Measurements from ENCODE around the gene MRPL42. TPM values are rescaled to one million over a fixed set of nuclear protein-coding genes. Genes with fewer than 3 reads are reported as not detected.

MRPL42 gene
- polyA plus RNA-seq, 4 donors: 41.3 to 64.7 (median 47.9) TPM

DNA sequence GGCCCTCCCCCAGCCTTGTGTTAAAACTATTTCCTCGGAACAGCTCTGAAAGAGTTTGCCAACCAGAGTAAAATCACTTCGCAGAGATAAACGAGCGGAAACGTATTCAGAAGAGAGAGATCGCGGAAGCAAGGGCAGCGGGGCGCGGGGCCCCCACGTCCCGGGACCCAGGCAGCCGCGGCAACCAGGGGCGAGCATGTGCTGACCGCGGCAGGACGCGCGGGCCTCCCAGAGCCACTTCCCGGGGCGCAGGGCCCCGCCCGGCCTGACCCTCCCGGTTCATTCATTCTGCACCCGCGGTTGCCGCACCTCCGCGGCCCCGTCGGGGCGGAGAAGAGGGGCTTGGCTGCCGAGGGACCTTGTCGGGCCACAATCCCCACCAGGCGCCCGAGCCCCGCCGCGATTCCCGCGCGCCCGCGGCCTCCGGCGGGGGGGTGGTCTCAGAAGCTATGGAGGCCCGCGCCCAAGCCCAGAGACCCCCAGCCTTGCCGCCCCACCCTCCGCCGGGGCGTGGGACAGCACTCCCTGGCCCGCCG lies 26.2 kb upstream of the MRPL42 start:
- Histone ChIP-seq H3K36me3 (ENCODE audit: control insufficient read depth in 3 of 3, insufficient read depth in 2 of 3, low read depth in 1 of 3, low read length in 3 of 3) (no peaks in the 10 kb centered on the region), H3K9me3 (ENCODE audit: control insufficient read depth in 2 of 2, insufficient read depth in 1 of 2, low read depth in 1 of 2, low read length in 1 of 2) (no peaks in the 10 kb centered on the region), H3K4me3 (ENCODE audit: low read depth in 1 of 3, low read length in 3 of 3) (peak overlapping the region; percentile 92 to 100 (median 94)), H3K27ac (ENCODE audit: low read depth in 1 of 3, low read length in 2 of 3) (peak overlapping the region; percentile 84 to 98 (median 91)), H3K27me3 (ENCODE audit: control insufficient read depth in 3 of 3, insufficient read depth in 3 of 3, low read length in 3 of 3) (no peaks in the 10 kb centered on the region), H3K4me1 (ENCODE audit: control insufficient read depth in 3 of 3, insufficient read depth in 2 of 3, low read depth in 1 of 3, low read length in 2 of 3) (peaks cover 0 to 12% (median 8%) of the 10 kb centered on the region in 3 donors)
- WGBS, 3 donors: 0% methylated on average over 26 to 55 of the region's 55 CpGs
- DNase-seq (peak; percentile 51 to 73), FAIRE-seq (no peak)

DNA sequence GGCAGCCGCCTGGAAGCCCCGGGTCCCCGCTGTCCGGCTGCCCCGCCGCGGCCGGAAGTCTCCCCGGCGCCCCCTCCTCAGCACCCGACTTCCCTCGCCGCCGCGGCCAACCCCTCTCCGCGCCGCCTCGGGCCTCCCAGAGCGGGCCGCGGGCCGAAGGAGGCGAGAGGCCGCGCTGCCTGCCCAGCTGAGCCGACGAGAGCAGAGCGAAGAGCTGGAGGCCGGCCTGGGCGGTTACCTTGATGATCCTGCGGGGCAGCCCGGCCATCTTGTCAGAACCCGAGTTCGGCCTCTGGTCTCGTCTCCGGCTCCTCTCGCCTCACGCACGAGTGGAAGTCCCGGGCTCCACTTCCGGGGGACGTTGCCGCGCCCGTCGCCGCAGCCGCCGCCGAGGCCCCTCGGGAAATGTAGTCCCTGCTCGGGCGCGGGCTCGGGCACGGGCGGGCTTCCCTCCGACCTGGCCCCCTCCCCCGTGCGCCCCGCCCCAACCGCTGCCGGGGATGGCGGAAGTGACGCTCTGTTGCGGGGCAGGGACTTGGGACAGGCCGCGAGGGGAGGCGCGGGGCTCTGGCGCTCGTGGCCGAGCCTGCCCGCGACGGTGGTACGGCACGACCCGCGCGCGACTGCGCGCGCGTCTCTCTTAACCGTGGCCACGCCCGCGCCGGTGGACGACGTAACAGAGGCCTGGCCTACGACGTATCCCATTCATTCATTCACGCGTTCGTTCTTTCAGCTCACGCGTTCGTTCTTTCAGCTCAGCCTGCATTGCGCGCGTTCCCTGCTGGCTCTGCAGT lies 25.5 kb upstream of the MRPL42 start, which contains the start of gene UBE2N:
UBE2N (minus strand) TSS at position 331 of the 794 bp plus-strand sequence; CDS start at position 268, 63 bp downstream.
- DNase-seq (peak; percentile 96 to 98), FAIRE-seq (no peak)
- no peaks in the 10 kb centered on the region for H3K9me3 ChIP-seq (ENCODE audit: control insufficient read depth in 2 of 2, insufficient read depth in 1 of 2, low read depth in 1 of 2, low read length in 1 of 2)
- H3K4me1 ChIP-seq (ENCODE audit: control insufficient read depth in 3 of 3, insufficient read depth in 2 of 3, low read depth in 1 of 3, low read length in 2 of 3): peaks cover 0 to 12% (median 8%) of the 10 kb centered on the region in 3 donors
- peak within 1 kb of the TSS; percentile 92 to 100 (median 94) for H3K4me3 ChIP-seq (ENCODE audit: low read depth in 1 of 3, low read length in 3 of 3)
- H3K27me3 ChIP-seq (ENCODE audit: control insufficient read depth in 3 of 3, insufficient read depth in 3 of 3, low read length in 3 of 3): no peaks in the 10 kb centered on the region
- WGBS, 3 donors: 0 to 1% (median 0%) methylated on average over 65 to 105 of the region's 105 CpGs
- H3K27ac ChIP-seq (ENCODE audit: low read depth in 1 of 3, low read length in 2 of 3): peak within 1 kb of the TSS; percentile 84 to 98 (median 91)
- no peaks in the 10 kb centered on the region for H3K36me3 ChIP-seq (ENCODE audit: control insufficient read depth in 3 of 3, insufficient read depth in 2 of 3, low read depth in 1 of 3, low read length in 3 of 3)

DNA sequence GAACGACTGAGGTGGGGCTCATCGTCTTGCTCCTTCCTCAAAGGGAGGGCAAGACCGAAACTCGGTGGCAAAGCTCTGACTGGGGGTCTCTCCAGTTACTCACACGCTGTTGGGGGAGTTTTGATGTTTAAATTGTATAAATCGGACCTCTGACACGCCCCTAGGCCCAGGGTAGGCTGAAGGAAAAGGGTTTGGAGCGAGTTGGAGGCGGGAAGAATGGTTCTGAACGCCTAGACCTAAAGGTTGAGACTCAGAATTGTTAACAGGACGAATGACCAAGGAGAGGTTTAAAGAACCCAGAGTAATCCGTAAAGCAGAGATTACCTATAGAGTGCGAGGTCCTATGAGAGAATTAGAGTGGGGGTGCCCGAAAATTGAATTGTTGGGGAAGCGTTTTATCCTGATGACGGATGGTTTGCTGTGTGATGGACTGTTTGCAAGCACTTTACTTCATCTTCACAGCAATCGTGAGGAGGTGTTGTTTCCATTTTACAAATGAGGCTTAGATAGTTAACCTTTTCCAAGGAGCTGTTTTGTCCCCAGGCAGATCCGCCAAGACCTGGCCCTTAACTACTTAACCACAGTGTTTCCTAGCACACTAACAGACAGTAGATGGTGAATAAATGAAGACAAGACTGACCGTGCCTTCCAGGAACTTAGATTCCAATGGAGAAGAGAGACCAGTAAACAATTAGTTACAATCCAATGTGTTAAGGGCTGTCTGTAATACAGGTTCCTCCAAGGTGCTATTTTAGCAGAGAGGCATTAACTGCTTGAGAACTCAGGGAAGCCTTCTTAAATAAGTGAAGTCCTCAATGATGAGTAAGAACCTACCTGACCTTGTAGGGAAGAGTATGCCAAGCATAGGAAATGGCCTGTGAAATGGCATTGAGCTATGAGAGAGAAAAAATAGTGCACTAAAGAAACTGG lies 24.6 kb upstream of the MRPL42 start:
- H3K9me3 ChIP-seq (ENCODE audit: control insufficient read depth in 2 of 2, insufficient read depth in 1 of 2, low read depth in 1 of 2, low read length in 1 of 2): no peaks in the 10 kb centered on the region
- 3 to 6% (median 5%) methylated on average over 19 of the region's 19 CpGs for WGBS, 3 donors
- no peak for FAIRE-seq
- no peaks in the 10 kb centered on the region for H3K27me3 ChIP-seq (ENCODE audit: control insufficient read depth in 3 of 3, insufficient read depth in 3 of 3, low read length in 3 of 3)
- H3K36me3 ChIP-seq (ENCODE audit: control insufficient read depth in 3 of 3, insufficient read depth in 2 of 3, low read depth in 1 of 3, low read length in 3 of 3): no peaks in the 10 kb centered on the region
- peaks cover 0 to 12% (median 6%) of the 10 kb centered on the region in 3 donors for H3K4me1 ChIP-seq (ENCODE audit: control insufficient read depth in 3 of 3, insufficient read depth in 2 of 3, low read depth in 1 of 3, low read length in 2 of 3)
- DNase-seq: no peak
- peak overlapping the region; percentile 92 to 100 (median 94) for H3K4me3 ChIP-seq (ENCODE audit: low read depth in 1 of 3, low read length in 3 of 3)
- H3K27ac ChIP-seq (ENCODE audit: low read depth in 1 of 3, low read length in 2 of 3): peak overlapping the region; percentile 77 to 98 (median 84)

DNA sequence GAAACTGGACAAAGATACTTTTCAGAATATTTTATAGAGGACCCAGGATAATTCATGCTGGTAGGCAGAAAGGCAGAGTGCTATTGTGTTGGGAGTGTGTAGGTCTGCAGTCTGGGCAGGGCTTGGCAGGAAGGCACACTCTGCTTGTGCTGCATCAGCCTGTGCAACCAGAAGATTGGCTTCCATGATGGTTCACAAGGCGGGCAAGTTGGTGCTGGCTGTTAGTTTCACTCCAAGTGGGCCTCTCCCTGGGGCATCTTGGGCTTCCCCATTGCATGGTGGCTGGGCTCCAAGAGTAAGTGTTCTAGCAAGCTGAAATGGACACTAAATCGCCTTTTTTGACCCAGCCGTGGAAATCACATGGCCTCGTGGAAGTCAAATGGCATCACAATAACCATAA lies 23.7 kb upstream of the MRPL42 start:
- Histone ChIP-seq H3K4me1 (ENCODE audit: control insufficient read depth in 3 of 3, insufficient read depth in 2 of 3, low read depth in 1 of 3, low read length in 2 of 3) (peaks cover 0 to 12% (median 6%) of the 10 kb centered on the region in 3 donors), H3K4me3 (ENCODE audit: low read depth in 1 of 3, low read length in 3 of 3) (no peak overlapping the region), H3K27me3 (ENCODE audit: control insufficient read depth in 3 of 3, insufficient read depth in 3 of 3, low read length in 3 of 3) (no peaks in the 10 kb centered on the region), H3K9me3 (ENCODE audit: control insufficient read depth in 2 of 2, insufficient read depth in 1 of 2, low read depth in 1 of 2, low read length in 1 of 2) (no peaks in the 10 kb centered on the region), H3K36me3 (ENCODE audit: control insufficient read depth in 3 of 3, insufficient read depth in 2 of 3, low read depth in 1 of 3, low read length in 3 of 3) (no peaks in the 10 kb centered on the region), H3K27ac (ENCODE audit: low read depth in 1 of 3, low read length in 2 of 3) (no peak overlapping the region)
- DNase-seq (no peak), FAIRE-seq (no peak)
- 92 to 99% (median 93%) methylated on average over 4 of the region's 4 CpGs for WGBS, 3 donors

DNA sequence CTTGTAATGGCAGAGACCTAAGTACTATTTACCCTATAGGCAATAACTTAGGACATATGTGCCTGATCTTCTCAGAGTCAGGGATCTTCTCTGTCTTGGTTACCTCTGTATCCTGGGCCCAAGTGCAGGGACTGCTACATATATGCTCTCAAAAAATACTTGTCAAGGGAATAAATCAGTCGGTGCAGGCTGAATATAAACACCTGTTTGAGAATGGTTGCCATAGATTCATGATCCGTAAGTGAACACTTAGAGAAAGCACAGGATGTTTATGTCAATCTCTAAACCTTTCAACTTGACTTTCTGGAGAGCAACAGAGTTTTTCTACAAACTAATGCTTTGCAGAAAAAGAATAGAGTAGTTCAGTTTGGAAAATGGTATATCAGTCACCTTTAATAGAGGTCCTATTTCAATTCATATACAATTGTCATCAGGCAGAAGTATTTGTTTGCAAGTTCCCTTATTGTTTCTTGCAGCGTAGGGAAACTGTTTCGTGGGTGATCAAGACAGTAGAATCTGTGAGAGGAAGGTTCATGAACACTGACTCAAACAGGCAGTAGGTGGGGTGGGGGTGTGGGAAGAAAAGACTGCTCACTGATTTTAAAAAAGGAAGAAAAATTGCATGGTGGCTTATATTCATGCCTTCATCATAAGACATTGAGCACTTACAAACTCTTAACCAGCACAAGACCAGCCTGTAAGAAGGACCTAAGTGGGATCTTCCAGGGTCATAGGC lies 19.6 kb upstream of the MRPL42 start:
- no peak overlapping the region for H3K4me3 ChIP-seq (ENCODE audit: low read depth in 1 of 3, low read length in 3 of 3)
- FAIRE-seq: no peak
- WGBS, 3 donors: 54 to 80% (median 69%) methylated on average over 4 of the region's 4 CpGs
- H3K27ac ChIP-seq (ENCODE audit: low read depth in 1 of 3, low read length in 2 of 3): no peak overlapping the region
- no peaks in the 10 kb centered on the region for H3K27me3 ChIP-seq (ENCODE audit: control insufficient read depth in 3 of 3, insufficient read depth in 3 of 3, low read length in 3 of 3)
- H3K9me3 ChIP-seq (ENCODE audit: control insufficient read depth in 2 of 2, insufficient read depth in 1 of 2, low read depth in 1 of 2, low read length in 1 of 2): no peaks in the 10 kb centered on the region
- DNase-seq: no peak
- no peaks in the 10 kb centered on the region for H3K36me3 ChIP-seq (ENCODE audit: control insufficient read depth in 3 of 3, insufficient read depth in 2 of 3, low read depth in 1 of 3, low read length in 3 of 3)
- H3K4me1 ChIP-seq (ENCODE audit: control insufficient read depth in 3 of 3, insufficient read depth in 2 of 3, low read depth in 1 of 3, low read length in 2 of 3): peaks cover 0 to 6% (median 0%) of the 10 kb centered on the region in 3 donors

DNA sequence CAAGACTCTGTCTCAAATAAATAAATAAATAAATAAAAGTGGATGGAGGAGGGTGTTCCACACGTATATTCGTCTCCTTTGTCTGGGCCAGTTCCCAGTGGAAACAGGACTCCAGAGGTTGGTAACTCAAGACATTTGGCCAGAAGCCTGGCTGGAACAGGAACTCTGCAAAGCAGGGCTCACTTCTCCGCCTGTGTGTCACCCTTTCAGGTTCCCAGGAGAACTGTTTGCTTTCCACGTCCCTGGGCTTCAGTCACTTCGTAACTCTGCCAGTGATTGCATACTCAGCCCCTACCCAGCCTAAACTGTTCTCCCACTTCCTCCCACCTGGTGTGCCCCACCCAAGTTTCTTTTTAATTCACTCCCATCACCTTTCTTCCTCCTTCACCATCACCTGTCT lies 18.5 kb upstream of the MRPL42 start:
- Histone ChIP-seq H3K27me3 (ENCODE audit: control insufficient read depth in 3 of 3, insufficient read depth in 3 of 3, low read length in 3 of 3) (no peaks in the 10 kb centered on the region), H3K4me1 (ENCODE audit: control insufficient read depth in 3 of 3, insufficient read depth in 2 of 3, low read depth in 1 of 3, low read length in 2 of 3) (no peaks in the 10 kb centered on the region), H3K27ac (ENCODE audit: low read depth in 1 of 3, low read length in 2 of 3) (no peak overlapping the region), H3K36me3 (ENCODE audit: control insufficient read depth in 3 of 3, insufficient read depth in 2 of 3, low read depth in 1 of 3, low read length in 3 of 3) (no peaks in the 10 kb centered on the region), H3K9me3 (ENCODE audit: control insufficient read depth in 2 of 2, insufficient read depth in 1 of 2, low read depth in 1 of 2, low read length in 1 of 2) (no peaks in the 10 kb centered on the region), H3K4me3 (ENCODE audit: low read depth in 1 of 3, low read length in 3 of 3) (no peak overlapping the region)
- FAIRE-seq: no peak
- WGBS, 3 donors: 74 to 78% (median 74%) methylated on average over 5 of the region's 5 CpGs
- DNase-seq: no peak

DNA sequence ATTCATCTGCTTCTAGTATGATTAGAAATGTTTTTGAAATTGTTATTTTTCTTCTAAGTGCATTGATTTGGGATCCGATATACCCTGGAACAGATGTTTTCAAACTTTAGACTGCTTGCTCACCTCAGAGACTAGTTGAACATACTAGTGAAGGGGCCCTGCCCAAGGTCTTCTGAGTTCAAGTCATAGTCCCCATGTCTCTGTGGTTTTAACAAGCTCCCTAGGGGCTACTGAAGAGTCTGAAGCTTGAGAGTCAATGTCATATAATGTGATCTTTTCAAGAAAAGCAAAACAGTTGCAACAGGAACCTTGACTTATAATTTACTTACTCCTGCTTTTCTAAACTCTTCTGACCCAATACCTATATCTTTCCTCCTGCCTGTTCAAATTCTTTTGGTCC lies 18.0 kb upstream of the MRPL42 start:
- no peaks in the 10 kb centered on the region for H3K27me3 ChIP-seq (ENCODE audit: control insufficient read depth in 3 of 3, insufficient read depth in 3 of 3, low read length in 3 of 3)
- H3K27ac ChIP-seq (ENCODE audit: low read depth in 1 of 3, low read length in 2 of 3): no peak overlapping the region
- H3K4me3 ChIP-seq (ENCODE audit: low read depth in 1 of 3, low read length in 3 of 3): no peak overlapping the region
- H3K9me3 ChIP-seq (ENCODE audit: control insufficient read depth in 2 of 2, insufficient read depth in 1 of 2, low read depth in 1 of 2, low read length in 1 of 2): no peaks in the 10 kb centered on the region
- 90 to 92% (median 91%) methylated on average over 1 of the region's 1 CpG for WGBS, 3 donors
- H3K4me1 ChIP-seq (ENCODE audit: control insufficient read depth in 3 of 3, insufficient read depth in 2 of 3, low read depth in 1 of 3, low read length in 2 of 3): no peaks in the 10 kb centered on the region
- FAIRE-seq (no peak), DNase-seq (no peak)
- no peaks in the 10 kb centered on the region for H3K36me3 ChIP-seq (ENCODE audit: control insufficient read depth in 3 of 3, insufficient read depth in 2 of 3, low read depth in 1 of 3, low read length in 3 of 3)
